ENCODE data around the gene UCK1.

GRCh38 chr9:131513177-131513576 is 17.9 kb downstream of the UCK1 start:
- no peak for TF ChIP-seq POLR2A (IDR thresholded peaks at IDR 0.05)
- TF ChIP-seq, protein P1, sequence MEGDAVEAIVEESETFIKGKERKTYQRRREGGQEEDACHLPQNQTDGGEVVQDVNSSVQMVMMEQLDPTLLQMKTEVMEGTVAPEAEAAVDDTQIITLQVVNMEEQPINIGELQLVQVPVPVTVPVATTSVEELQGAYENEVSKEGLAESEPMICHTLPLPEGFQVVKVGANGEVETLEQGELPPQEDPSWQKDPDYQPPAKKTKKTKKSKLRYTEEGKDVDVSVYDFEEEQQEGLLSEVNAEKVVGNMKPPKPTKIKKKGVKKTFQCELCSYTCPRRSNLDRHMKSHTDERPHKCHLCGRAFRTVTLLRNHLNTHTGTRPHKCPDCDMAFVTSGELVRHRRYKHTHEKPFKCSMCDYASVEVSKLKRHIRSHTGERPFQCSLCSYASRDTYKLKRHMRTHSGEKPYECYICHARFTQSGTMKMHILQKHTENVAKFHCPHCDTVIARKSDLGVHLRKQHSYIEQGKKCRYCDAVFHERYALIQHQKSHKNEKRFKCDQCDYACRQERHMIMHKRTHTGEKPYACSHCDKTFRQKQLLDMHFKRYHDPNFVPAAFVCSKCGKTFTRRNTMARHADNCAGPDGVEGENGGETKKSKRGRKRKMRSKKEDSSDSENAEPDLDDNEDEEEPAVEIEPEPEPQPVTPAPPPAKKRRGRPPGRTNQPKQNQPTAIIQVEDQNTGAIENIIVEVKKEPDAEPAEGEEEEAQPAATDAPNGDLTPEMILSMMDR (IDR thresholded peaks at IDR 0.05): no peak

Data from stomach (tissue), 4 donors.